HG03342 (cell line): Measurements from ENCODE around the gene DLST.
A peak's percentile ranks its signal among the peaks of the same experiment; 100 is the strongest.

ENCODE experiments used
- ATAC-seq: cut with Tn5 transposase; IDR thresholded peaks from one replicate; pipeline ENCODE4 v1.9.1; 2021; ENCODE audit warnings: mild to moderate bottlenecking, moderate library complexity; ENCODE audit not compliant: unreplicated experiment

DLST gene

DNA sequence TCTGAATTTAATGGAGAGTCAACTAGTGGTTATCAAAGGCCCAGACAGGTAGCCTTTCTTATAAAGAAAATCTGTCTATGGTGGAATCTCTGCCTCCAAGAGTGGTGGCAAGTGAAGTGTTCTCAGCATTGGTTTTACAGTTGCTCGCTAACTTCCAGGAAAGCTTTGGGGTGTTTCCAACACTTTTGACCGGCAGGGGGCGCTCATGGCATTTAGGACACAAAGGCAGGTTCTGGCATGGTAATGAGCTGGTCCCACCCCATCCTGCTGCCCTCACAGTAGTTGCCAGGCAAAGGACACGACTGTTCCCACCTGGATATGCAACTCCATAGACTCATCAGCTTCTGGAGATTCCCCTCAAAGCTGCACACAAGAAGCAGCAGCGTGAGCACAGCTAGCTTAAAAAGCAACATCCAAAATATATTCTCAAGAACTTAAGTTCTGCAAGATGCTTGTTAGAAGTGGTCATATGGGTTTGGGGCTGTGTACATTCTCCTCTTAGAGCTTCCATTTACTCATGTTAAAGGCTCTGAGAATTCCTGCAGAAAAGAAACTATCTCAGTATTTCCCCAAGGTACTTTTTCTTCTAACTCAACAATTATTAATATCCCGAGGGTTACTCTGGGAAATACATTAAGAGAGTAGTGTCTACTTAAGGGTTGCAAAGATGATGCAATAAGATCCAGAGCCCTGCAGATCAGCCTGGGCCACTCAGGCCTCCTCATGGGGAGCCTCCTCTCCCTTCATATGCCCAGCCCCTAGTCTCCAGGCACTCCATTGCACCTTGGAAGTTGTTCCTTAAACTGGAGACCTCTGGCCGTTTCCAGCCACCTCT lies 20.6 kb upstream of the DLST start:
- no peak for ATAC-seq

DNA sequence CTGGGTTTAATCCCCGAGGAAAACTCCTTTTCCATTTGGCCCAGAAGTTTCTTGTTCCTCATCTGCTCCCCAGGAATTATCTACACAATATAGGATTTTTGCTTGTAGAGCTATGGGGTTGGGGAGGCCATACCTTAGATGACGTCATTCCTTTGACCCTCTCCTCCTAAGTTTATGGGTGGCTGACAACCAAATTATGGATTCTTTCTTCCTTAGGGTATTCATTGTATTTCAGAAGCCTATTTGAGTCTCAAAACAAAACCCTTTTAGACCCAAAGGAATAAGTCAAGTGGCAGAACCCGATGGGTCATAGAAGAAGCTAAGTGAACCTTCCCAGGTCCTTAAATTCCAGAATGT lies 20.0 kb upstream of the DLST start:
- no peak for ATAC-seq

DNA sequence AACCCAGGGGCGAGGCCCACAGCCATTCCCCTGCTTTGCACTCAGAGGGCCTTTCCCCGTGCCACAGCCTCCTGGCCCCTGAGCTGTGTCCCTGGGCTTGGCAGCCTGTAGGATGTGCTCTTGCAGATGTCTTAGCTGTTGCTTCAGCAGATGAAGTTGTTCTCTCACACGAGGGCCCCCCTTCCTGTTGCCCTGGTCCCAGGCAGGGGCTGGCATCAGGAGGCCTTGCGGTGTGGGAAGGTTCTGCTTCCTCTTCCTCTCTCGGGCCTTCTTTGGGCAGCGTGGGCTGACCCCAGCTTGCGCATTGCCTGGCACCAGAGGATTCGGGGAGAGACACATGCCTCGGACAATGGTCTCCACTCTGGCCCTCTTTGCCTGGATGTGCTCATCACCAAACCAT lies 18.4 kb upstream of the DLST start:
- ATAC-seq: no peak

DNA sequence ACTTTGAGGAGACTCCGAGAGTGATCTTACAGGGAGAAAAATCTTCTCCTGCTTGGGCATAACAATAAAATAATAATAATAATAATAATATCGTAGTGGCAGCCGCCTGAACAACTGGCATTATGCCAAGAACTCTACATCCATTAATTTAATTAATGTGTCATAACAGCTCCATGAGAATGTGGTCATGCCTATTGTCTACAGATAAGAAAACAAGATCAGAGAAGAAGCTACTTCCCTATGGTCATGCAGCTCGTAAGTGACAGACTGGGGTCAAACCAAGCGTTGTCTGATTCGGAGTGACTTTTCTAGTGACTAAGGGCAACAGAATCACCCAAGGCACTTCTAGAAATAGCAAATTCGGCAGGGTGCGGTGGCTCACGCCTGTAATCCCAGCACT lies 17.5 kb upstream of the DLST start:
- ATAC-seq: no peak

DNA sequence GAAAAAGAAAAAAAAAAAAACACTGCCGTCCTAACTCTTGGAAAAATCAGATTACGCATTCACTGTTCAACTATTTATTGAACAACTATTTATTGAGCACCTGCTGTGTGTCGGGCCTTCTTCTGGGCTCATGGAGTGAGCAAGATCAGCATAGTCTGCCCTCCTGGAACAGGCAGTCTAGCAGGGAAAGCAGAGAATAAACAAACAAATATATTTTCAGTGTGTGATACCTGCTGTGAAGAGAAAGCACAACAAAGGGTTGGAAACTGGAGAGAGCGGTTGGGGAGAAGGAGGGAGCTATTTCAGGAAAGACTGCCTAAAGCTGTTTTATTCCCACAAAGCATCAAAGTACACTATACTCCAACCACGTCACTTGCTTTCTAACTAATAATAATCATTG lies 16.6 kb upstream of the DLST start:
- ATAC-seq: no peak

DNA sequence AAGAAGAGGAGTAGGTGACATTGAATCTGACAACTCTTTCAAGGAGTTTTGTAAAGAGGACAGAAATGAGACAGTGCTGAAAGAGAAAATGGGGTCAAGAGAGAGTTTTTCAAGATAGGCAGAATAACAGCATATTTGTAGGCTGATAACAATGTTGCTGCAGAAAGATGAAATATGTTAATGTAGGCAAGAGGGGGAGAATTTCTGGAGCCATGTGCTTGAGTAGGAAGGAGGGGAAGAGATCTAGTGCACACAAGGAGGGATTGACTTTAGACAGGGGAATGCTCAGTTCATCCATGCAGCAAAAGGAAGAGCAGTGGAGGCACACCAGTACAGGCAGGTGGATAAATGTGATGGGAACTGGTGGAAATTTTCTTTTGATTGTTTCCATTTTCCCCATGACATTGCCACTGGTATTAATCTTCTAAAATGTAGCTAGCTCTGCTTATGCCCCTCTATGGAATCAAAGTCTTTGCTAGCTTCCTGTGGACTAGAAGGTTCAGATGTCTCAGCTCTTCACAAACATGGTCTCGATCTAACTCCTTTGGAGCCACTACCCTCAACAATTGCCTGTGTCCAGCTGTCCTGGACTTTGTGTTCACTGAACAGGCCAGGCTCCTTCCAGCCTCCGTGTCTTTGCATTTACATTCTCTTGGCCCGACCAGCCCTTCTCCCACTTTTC lies 14.9 kb upstream of the DLST start:
- no peak for ATAC-seq

DNA sequence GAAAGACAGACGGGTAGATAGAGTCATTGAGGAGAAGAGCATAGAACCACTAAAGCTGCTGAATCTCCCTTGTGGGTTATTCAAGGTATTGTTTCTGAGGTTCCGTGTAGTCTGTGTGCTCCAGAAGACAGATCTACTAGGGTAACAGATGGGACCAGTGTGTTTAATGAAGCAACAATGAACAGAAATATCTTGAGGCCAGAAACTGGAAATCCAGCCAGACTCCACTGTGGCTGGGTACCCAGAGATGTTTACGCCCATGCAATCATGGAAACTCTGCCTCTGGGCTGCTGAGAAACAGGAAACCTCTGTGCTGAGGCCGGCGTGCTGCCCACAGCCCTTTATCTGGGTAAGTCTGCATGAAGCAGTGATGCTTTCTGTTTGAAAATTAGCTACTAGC lies 14.0 kb upstream of the DLST start:
- ATAC-seq: no peak

DNA sequence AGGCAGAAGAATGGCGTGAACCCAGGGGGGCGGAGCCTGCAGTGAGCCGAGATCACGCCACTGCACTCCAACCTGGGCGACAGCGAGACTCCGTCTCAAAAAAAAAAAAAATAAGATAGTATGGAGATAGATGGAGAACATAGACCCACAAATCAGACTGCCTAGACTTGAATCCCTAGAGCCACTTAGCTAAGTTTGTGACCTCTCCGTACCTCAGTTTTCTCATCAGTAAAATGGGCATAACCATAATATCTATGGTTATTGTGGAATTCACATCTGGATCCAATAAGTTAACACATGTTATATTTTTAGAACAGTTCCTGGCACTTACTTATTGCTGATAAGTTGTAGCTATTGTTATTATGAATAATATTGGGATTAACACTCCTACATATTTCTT lies 13.0 kb upstream of the DLST start:
- ATAC-seq: no peak

DNA sequence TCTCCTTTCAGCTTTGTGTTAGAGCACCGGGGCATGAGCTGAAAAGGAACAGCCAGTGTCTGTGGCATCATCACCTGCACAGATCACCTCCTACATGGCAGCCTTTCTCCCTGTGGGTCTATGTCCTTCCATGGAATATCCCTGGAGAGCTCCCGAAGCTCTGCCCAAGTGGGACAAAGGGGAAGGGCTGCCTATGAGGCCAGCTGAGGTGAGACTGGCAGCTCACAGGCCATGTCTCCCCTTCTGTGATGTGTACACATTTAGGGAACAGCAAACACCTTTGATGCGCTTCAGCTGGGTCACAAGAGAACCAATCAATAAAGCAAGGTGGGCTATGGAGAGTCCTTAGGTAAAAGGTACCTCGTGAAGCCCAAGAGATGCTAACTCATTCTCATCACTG lies 9.9 kb upstream of the DLST start:
- ATAC-seq: no peak

DNA sequence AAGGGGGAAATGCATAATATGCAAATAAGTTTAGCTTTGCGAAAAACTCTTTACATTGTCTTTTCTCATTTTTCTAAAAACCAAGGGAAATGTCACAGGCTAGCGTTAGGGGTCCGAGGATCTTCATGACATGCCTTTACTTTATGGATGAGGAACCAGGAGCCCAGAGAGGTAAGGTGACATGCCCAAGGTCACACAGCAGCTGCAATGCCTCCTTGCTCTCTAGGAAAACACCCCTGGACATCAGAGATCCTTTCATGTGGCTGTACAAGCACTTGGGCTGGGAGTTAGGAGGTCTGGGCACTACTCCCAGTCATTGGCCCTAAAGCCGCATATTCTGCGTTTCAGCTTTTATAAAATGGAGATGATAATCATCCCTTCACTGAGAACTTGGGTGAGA lies 6.5 kb upstream of the DLST start:
- ATAC-seq: no peak

DNA sequence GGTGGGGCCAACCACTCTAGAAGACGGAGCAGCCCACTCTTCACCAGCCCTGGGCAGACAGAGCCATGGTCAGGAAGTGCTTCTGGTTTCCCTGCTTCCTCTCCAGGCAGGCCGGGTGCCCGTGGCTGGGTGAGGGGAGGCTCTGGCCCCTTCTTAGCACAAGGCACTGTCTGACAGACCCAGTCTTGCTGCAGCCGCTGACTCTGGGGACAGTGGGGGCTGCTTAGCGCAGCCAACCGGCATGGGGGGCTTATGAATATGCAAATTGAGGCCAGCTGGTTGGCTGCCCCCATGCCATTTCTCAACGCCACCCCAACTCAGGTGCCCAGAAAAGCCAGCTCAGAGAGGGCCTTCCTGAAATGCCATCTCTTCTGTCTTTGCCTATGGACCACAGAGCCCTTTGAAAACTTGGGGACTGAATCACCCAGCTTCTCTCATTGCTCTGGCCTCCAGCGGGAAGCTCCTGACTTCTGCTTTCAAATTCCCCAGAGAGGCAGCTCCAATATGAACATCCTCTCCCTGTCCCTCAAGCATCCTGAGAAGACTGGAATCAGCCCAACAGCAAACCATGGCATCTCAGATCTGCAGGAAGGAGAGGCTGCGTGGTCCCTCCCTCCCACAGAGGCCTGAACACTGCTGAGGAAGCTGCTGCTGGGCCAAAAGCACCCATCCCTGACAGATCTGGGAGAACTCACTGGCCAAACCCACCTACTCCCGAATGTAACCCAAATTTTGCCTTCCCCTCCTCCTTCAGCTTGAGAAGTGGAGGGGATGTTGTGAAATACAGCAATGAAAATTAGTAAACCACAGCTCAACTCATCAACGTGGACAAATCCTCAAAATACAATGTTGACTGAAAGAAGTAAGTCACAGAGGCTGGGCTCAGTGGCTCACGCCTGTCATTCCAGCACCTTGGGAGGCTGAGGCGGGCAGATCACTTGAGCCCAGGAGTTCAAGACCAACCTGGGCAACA lies 5.5 kb upstream of the DLST start, which contains the start of gene PROX2:
Gene PROX2, minus strand, starts transcription at position 205 of the 973 bp plus-strand sequence. CDS start 12,311 bp downstream, outside the sequence.
- no peak for ATAC-seq

DNA sequence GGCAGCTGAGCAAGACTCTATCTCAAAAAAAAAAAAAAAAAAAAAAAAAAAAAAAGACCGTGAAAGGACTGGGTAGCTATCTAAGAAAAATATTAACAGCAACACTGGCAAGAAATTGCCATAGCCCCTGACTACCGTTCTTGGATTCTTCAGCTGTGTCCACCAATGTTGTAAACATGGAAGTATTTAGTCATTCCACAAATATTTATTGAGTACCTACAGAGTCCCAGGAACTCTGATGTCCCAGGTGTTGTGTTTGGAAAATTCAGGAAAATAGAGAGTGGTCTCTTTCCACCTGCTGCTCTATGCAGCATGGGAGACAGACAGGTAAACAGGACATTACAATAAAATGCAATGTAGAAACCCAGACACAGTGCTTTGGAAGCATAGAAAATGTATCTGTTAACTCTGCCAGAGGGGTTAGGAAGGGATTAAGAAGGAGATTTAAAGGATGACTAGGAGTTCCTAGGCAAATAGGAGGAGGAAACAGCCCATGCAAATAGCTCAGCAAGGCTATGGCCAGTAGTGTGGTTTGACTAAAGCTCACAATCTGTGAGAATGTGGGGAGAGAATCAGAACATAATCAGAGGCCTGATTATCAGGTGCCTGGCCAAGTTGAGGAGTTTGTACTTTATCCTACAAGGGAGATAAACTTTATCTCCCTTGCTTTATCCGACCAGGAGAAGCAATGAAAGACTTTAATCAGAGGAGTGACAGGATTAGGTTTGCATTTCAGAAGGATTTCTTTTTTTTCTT lies 2.1 kb upstream of the DLST start:
- ATAC-seq: no peak

DNA sequence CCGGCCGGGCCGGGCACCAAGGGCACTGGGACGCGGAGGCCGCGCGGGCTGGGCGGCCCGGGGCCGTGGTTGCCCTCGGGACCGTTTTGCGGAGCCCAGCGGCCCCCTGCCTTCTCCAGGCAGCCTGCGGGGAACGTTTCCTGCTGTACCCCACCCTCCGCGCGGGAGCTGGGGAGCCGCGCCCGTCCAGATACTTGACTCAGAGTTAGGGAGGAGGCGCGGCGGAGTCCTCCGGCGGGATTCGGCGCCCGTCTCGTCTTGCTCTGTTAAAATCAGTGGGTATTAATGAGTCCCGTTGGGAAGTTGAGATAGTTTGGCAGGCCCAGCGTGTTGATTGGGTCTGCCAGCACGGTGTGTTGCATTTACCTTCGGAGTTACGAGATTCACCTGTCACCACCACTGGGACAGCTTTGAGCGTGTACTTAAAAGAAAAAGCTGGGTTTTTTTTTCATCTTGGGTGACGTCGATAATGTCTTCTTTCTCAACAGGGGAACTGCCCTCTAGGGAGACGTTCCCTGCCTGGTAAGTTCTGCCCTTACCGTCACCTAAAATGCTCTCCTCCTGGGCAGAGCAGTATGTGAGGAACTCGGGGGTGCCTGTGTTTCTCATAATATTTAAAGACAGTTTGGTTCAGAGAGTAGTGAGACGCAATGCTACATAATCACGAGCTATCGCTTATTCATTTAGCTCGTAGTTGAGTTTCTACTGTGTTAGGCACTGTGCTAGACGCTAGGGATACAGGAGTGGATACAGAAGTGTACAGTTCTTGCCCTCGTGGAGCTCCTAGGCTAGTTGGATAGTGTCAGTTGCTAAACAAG lies 596 bp downstream of the DLST start:
- peak; percentile 39 for ATAC-seq

DNA sequence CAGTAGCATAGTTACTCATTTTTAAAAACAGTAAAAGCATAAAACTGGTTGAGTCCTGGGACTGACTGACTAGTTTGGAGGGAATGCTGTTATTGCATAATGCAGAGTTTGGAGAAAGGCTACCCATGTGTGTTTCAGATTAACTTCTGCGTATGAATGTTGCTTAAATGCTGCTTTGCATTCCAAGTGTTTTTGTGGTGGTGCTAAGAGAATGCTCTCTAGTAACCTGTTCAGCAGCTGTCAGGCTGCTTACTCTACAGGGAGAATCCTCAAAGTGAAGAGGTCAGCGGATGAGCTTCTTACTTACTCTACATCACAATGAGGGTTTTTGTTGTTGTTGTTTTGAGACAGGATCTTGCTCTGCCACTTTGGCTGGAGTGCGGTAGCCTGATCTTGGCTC lies 4.3 kb downstream of the DLST start:
- no peak for ATAC-seq

DNA sequence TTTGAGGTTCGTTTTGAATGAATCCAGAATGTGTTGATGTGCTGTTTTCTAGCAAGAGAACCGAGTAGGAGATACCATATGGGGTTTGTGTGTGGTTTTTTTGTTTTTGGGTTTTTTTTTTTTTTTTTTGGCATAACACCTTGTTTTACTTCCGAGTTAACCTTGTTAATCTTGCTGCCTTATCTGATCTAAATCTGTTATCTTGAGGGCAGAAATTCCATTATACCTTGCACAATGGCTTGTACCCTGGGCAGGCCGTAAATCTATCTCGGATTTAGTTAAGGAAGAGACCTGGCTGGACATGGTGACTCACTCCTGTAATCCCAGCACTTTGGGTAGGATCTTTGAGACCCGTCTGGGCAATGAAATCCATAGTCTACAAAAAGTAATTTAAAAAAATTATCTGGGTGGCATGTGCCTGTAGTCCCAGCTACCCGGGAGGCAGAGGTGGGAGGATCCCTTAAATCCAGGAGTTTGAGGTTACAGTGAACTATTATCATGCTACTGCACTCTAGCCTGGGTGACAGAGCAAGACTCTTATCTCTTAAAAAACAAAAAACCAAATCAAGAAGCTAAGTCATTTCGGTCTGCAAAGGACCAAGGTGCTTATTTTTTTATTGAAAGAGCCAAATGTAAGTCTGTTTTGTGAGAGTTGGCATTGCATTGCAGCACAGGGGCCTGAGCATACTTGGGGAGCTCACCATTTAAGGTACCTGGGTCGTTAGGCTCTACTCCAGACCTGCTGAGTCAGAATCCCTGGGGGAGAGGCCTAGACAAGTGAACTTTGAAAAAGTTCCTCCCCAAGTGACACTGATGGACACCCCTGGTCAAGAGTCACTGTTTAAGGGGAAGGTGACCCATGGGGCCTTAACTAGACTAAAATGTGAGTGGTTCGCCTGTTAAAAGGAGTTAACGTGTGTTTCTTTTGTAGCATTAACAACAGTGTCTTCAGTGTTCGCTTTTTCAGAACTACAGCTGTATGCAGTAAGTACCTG lies 6.7 kb downstream of the DLST start:
- no peak for ATAC-seq

DNA sequence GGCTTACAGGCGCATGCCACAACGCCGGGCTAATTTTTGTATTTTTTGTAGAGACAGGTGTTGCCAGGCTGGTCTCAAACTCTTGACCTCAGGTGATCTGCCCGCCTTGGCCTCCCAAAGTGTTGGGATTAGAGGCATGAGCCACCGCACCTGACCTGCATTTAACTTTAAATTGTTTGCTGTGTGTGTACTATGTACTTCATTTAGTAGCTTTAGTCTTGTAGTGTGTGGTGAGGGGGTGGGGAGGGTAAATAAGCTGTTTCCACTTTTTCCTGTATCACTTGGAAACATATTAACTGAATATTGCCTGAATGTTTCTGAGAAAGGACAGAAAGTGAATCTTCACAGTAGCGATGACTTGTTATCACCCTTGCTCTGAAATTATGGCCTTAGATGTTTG lies 8.5 kb downstream of the DLST start:
- no peak for ATAC-seq

DNA sequence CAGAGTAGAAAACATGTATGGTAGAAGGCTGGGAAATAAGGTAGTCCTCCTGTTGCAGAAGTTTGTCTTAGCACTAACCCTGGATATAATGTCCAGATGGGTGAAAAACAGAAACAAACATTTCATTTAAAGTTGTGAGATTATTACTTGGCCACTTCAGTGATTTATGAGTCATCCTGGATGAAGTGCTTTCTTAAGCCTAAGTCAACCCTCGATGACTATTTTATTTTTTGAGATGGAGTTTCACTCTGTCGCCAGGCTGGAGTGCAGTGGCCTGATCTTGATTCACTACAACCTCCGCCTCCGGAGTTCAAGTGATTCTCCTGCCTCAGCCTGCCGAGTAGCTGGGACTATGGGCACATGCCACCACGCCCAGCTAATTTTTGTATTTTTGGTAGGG lies 10.2 kb downstream of the DLST start:
- no peak for ATAC-seq

DNA sequence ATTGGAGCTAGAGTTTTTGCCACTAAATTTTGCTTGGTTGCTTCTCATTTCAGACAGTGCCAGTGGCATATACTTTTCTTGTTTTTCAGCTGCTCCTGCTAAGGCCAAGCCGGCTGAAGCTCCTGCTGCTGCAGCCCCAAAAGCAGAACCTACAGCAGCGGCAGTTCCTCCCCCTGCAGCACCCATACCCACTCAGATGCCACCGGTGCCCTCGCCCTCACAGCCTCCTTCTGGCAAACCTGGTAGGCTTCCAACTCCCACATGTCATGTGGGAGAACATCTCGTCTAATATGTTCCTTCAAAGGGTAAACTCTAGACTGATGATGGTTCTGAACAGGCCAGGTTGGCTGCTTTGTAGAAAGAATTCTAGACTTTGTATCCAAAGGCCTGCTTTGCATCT lies 11.0 kb downstream of the DLST start:
- ATAC-seq: no peak
